Keratinocyte (primary cell): Measurements from ENCODE around the gene NARS2.

ENCODE experiments used
- CTCF ChIP-seq, 3 experiments: IDR thresholded peaks in 1 of 3; conservative IDR thresholded peaks in 1 of 3; optimal IDR thresholded peaks in 1 of 3; 2 replicates in 2 of 3; 3 replicates in 1 of 3; pipeline versions ENCODE3 to v1.5.1; 2011; ENCODE audit warnings: low read length in 3 of 3, mild to moderate bottlenecking in 3 of 3, moderate library complexity in 2 of 3, control low read depth in 1 of 3, inconsistent platforms in 1 of 3; ENCODE audit not compliant: insufficient read depth in 2 of 3; ENCODE audit errors: extremely low read depth in 1 of 3
- EZH2 ChIP-seq: IDR thresholded peaks from one replicate; pipeline ENCODE4 v1.6.1; 2012; ENCODE audit warnings: inconsistent platforms, mild to moderate bottlenecking, low read length, moderate library complexity

GRCh38 chr11:78474451-78474850 is 100.2 kb downstream of the NARS2 start:
- no peak for TF ChIP-seq CTCF (optimal IDR thresholded peaks at IDR 0.05 in 1 of 3, IDR thresholded peaks at IDR 0.05 in 1 of 3, conservative IDR thresholded peaks at IDR 0.05 in 1 of 3; ENCODE audit: extremely low read depth in 1 of 3, insufficient read depth in 2 of 3, low read length in 3 of 3)
- no peak for TF ChIP-seq EZH2
